GM23338 (cell line): ENCODE measurements around the gene C2CD3. TPM values are rescaled to one million over a fixed set of nuclear protein-coding genes. Genes with fewer than 3 reads are reported as not detected.

ENCODE experiments used
- ATAC-seq: fragments of 200-7000 bp; cut with Tn5 transposase; 3 replicates; pipeline ENCODE4 v1.9.1; 2020
- DNase-seq: peaks from one replicate; pipeline ENCODE4 v3.0.0-alpha.2; 2015; ENCODE audit warnings: low spot score
- H2AFZ ChIP-seq: fragments of 200-600 bp; sonication (generic); 2 replicates; pipeline ENCODE4 v1.8.0; 2016; ENCODE audit warnings: antibody characterized with exemption, mild to moderate bottlenecking, moderate library complexity
- H3F3A ChIP-seq: fragments of 200-600 bp; sonication (generic); replicated peaks from 2 replicates; pipeline ENCODE4 v1.8.0; 2017; ENCODE audit warnings: antibody characterized with exemption, mixed run types, low read depth
- H3K27ac ChIP-seq: fragments of 200-600 bp; sonication (generic); 2 replicates; pipeline ENCODE4 v1.6.1; 2016; ENCODE audit warnings: low read depth
- H3K27me3 ChIP-seq: fragments of 200-600 bp; sonication (generic); 2 replicates; pipeline ENCODE4 v1.8.0; 2016; ENCODE audit warnings: mild to moderate bottlenecking, mixed run types, moderate library complexity; ENCODE audit not compliant: insufficient read depth
- H3K36me3 ChIP-seq: fragments of 200-600 bp; sonication (generic); 2 replicates; pipeline ENCODE4 v1.8.0; 2016; ENCODE audit warnings: mild to moderate bottlenecking; ENCODE audit not compliant: insufficient read depth
- H3K4me1 ChIP-seq: fragments of 200-600 bp; sonication (generic); 2 replicates; pipeline ENCODE4 v1.8.0; 2016; ENCODE audit warnings: mild to moderate bottlenecking, moderate library complexity; ENCODE audit not compliant: insufficient read depth
- H3K4me2 ChIP-seq: fragments of 200-600 bp; sonication (generic); 2 replicates; pipeline ENCODE4 v1.7.1; 2017; ENCODE audit warnings: mixed run types
- H3K4me3 ChIP-seq: fragments of 200-600 bp; sonication (generic); 2 replicates; pipeline ENCODE4 v1.6.1; 2016; ENCODE audit warnings: mixed run types
- H3K79me2 ChIP-seq: fragments of 200-600 bp; sonication (generic); replicated peaks from 2 replicates; pipeline ENCODE4 v1.8.0; 2017; ENCODE audit warnings: mild to moderate bottlenecking; ENCODE audit not compliant: insufficient read depth
- H3K9me2 ChIP-seq: fragments of 200-600 bp; sonication (generic); 2 replicates; pipeline ENCODE4 v1.8.0; 2017; ENCODE audit not compliant: insufficient read depth
- H4K20me1 ChIP-seq: fragments of 200-600 bp; sonication (generic); replicated peaks from 2 replicates; pipeline ENCODE4 v1.8.0; 2017; ENCODE audit warnings: mild to moderate bottlenecking; ENCODE audit not compliant: insufficient read depth
- H3K27ac Mint-ChIP-seq: 2 replicates; pipeline ENCODE4 v1.8.0; 2020; ENCODE audit warnings: inconsistent platforms, mild to moderate bottlenecking, moderate library complexity, mixed read lengths
- H3K27me3 Mint-ChIP-seq: 3 replicates; pipeline ENCODE4 v1.8.0; 2022; ENCODE audit warnings: low read depth, mild to moderate bottlenecking, moderate library complexity, mixed read lengths, inconsistent platforms; ENCODE audit not compliant: insufficient read depth, poor library complexity
- H3K36me3 Mint-ChIP-seq: 3 replicates; pipeline ENCODE4 v1.8.0; 2021; ENCODE audit warnings: low read depth, mild to moderate bottlenecking, inconsistent platforms, moderate library complexity, mixed read lengths
- H3K4me1 Mint-ChIP-seq: 3 replicates; pipeline ENCODE4 v1.8.0; 2020; ENCODE audit warnings: mild to moderate bottlenecking, inconsistent platforms, mixed read lengths
- H3K4me3 Mint-ChIP-seq: 3 replicates; pipeline ENCODE4 v1.8.0; 2021; ENCODE audit warnings: moderate library complexity, mild to moderate bottlenecking, inconsistent platforms, mixed read lengths
- H3K9me3 Mint-ChIP-seq: 3 replicates; pipeline ENCODE4 v1.8.0; 2020; ENCODE audit warnings: moderate library complexity, mild to moderate bottlenecking, inconsistent platforms, mixed read lengths
- CREB1 ChIP-seq: fragments of 250-450 bp; sonication (Bioruptor Pico); IDR thresholded peaks from 2 replicates; pipeline ENCODE4 v1.5.0; 2020; ENCODE audit warnings: low read depth, mild to moderate bottlenecking, moderate library complexity
- EZH2 ChIP-seq: fragments of 200-600 bp; sonication (generic); IDR thresholded peaks from one replicate; pipeline ENCODE4 v1.8.0; 2017; ENCODE audit warnings: antibody characterized with exemption, mild to moderate bottlenecking, low read depth; ENCODE audit not compliant: unreplicated experiment
- EZH2phosphoT487 ChIP-seq: fragments of 200-600 bp; sonication (generic); IDR thresholded peaks from one replicate; pipeline ENCODE4 v1.8.1; 2018; ENCODE audit warnings: antibody characterized with exemption; ENCODE audit not compliant: unreplicated experiment
- JUNB ChIP-seq: IDR thresholded peaks from one replicate; pipeline ENCODE4 v1.6.1; 2016; ENCODE audit warnings: antibody characterized with exemption; ENCODE audit not compliant: unreplicated experiment
- NANOG ChIP-seq: IDR thresholded peaks from 2 replicates; pipeline ENCODE4 v1.6.1; 2016; ENCODE audit warnings: antibody characterized with exemption, borderline replicate concordance
- POLR2AphosphoS5 ChIP-seq: IDR thresholded peaks from 2 replicates; pipeline ENCODE4 v1.6.1; 2016; ENCODE audit warnings: antibody characterized with exemption, low read depth
- REST ChIP-seq: IDR thresholded peaks from one replicate; pipeline ENCODE4 v1.6.1; 2018; ENCODE audit warnings: antibody characterized with exemption; ENCODE audit not compliant: unreplicated experiment
- STAT1 ChIP-seq: IDR thresholded peaks from one replicate; pipeline ENCODE4 v1.6.1; 2016; ENCODE audit warnings: antibody characterized with exemption; ENCODE audit not compliant: unreplicated experiment
- ZNF114 ChIP-seq: fragments of 250-450 bp; sonication (Bioruptor Pico); IDR thresholded peaks from 2 replicates; pipeline ENCODE4 v1.5.0; 2020; ENCODE audit warnings: mild to moderate bottlenecking, moderate library complexity
- polyA plus RNA-seq: library from polyadenylated mRNA; unstranded; fragments of >200 nt; fragmentation: Nextera tagmentation; extraction: Ambion mirVana; gene quantifications from 2 replicates; pipeline ENCODE4 v1.2.1, GENCODE V29; 2016
- total RNA-seq: library from RNA; depleted of rRNA; stranded (reverse); fragments of >200 nt; shearing (Covaris generic); gene quantifications from 2 replicates; pipeline ENCODE4 v1.2.3, GENCODE V29; 2014
- TF ChIP-seq, protein P1 (sequence below), 2 experiments: fragments of 200-600 bp in 1 of 2; sonication (generic) in 1 of 2; conservative IDR thresholded peaks; 2 replicates each; pipeline versions ENCODE4 v1.5.1 to v1.6.1; 2016 to 2017; ENCODE audit warnings: antibody characterized with exemption in 2 of 2, low read depth in 2 of 2, mild to moderate bottlenecking in 2 of 2, moderate library complexity in 1 of 2
- TF ChIP-seq, protein P2 (sequence below): fragments of 250-450 bp; sonication (Bioruptor Pico); IDR thresholded peaks from 2 replicates; pipeline ENCODE4 v1.5.0; 2020; ENCODE audit warnings: mild to moderate bottlenecking, moderate library complexity

Gene C2CD3
- total and polyA plus RNA-seq, 2 experiments from 2014 or later: 15.5 to 29.5 TPM

DNA sequence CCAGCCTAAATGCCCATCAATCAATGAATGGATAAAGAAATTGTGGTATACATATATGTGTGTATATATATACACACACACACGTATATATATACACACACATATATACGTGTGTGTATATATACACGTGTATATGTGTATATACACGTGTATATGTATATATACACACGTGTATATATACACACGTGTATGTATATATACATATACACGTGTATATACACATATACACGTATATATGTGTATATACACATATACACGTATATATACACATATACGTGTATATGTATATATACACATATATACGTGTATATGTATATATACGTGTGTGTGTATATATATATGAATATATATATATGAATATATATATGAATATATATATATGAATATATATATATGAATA, 54.1 kb downstream of the C2CD3 start (continued):
- TF ChIP-seq, protein P1, sequence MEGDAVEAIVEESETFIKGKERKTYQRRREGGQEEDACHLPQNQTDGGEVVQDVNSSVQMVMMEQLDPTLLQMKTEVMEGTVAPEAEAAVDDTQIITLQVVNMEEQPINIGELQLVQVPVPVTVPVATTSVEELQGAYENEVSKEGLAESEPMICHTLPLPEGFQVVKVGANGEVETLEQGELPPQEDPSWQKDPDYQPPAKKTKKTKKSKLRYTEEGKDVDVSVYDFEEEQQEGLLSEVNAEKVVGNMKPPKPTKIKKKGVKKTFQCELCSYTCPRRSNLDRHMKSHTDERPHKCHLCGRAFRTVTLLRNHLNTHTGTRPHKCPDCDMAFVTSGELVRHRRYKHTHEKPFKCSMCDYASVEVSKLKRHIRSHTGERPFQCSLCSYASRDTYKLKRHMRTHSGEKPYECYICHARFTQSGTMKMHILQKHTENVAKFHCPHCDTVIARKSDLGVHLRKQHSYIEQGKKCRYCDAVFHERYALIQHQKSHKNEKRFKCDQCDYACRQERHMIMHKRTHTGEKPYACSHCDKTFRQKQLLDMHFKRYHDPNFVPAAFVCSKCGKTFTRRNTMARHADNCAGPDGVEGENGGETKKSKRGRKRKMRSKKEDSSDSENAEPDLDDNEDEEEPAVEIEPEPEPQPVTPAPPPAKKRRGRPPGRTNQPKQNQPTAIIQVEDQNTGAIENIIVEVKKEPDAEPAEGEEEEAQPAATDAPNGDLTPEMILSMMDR (conservative IDR thresholded peaks at IDR 0.05; ENCODE audit: low read depth in 2 of 2): no peak
- TF ChIP-seq STAT1 (no peak), ZNF114 (CRISPR knock-in tag) (no peak), JUNB (no peak), CREB1 (CRISPR knock-in tag) (no peak), EZH2 (no peak)

DNA sequence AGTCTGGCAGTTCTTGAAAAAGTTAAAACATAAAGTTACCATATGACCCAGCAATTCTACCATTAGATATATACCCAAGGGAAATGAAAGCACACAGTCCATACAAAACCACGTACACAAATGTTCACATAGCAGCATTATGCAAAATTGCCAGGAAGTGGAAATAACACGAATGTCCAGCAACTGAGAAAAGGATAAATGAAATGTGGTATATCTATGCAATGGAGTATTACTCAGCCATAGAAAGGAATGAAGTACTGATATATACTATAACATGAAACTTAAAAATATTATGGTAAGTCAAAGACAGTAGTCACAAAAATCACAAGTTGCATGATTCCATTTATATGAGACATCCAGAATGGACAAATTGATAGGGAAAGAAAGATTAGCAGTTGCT, 57.9 kb downstream of the C2CD3 start:
- Mint-ChIP-seq H3K27ac (no peak overlapping the region), H3K27me3 (no peaks in the 10 kb centered on the region), H3K9me3 (peaks cover 4% of the 10 kb centered on the region; the same call in 1 of the 3 replicates), H3K36me3 (peaks cover 44% of the 10 kb centered on the region), H3K4me3 (no peak overlapping the region), H3K4me1 (no peaks in the 10 kb centered on the region)
- Histone ChIP-seq H3K27me3 (no peaks in the 10 kb centered on the region), H3K79me2 (no peaks in the 10 kb centered on the region), H2AFZ (no peak overlapping the region), H3K9me2 (no peaks in the 10 kb centered on the region), H4K20me1 (no peaks in the 10 kb centered on the region), H3K4me2 (no peak overlapping the region), H3K4me1 (no peaks in the 10 kb centered on the region), H3K27ac (no peak overlapping the region), H3F3A (no peaks in the 10 kb centered on the region), H3K36me3 (peaks cover 8% of the 10 kb centered on the region), H3K4me3 (no peak overlapping the region)
- DNase-seq (no peak), ATAC-seq (no peak)
- TF ChIP-seq STAT1 (no peak), NANOG (no peak), CREB1 (CRISPR knock-in tag) (no peak), JUNB (no peak), EZH2phosphoT487 (no peak), ZNF114 (CRISPR knock-in tag) (no peak), POLR2AphosphoS5 (no peak), REST (no peak), EZH2 (no peak)
- TF ChIP-seq, protein P2, sequence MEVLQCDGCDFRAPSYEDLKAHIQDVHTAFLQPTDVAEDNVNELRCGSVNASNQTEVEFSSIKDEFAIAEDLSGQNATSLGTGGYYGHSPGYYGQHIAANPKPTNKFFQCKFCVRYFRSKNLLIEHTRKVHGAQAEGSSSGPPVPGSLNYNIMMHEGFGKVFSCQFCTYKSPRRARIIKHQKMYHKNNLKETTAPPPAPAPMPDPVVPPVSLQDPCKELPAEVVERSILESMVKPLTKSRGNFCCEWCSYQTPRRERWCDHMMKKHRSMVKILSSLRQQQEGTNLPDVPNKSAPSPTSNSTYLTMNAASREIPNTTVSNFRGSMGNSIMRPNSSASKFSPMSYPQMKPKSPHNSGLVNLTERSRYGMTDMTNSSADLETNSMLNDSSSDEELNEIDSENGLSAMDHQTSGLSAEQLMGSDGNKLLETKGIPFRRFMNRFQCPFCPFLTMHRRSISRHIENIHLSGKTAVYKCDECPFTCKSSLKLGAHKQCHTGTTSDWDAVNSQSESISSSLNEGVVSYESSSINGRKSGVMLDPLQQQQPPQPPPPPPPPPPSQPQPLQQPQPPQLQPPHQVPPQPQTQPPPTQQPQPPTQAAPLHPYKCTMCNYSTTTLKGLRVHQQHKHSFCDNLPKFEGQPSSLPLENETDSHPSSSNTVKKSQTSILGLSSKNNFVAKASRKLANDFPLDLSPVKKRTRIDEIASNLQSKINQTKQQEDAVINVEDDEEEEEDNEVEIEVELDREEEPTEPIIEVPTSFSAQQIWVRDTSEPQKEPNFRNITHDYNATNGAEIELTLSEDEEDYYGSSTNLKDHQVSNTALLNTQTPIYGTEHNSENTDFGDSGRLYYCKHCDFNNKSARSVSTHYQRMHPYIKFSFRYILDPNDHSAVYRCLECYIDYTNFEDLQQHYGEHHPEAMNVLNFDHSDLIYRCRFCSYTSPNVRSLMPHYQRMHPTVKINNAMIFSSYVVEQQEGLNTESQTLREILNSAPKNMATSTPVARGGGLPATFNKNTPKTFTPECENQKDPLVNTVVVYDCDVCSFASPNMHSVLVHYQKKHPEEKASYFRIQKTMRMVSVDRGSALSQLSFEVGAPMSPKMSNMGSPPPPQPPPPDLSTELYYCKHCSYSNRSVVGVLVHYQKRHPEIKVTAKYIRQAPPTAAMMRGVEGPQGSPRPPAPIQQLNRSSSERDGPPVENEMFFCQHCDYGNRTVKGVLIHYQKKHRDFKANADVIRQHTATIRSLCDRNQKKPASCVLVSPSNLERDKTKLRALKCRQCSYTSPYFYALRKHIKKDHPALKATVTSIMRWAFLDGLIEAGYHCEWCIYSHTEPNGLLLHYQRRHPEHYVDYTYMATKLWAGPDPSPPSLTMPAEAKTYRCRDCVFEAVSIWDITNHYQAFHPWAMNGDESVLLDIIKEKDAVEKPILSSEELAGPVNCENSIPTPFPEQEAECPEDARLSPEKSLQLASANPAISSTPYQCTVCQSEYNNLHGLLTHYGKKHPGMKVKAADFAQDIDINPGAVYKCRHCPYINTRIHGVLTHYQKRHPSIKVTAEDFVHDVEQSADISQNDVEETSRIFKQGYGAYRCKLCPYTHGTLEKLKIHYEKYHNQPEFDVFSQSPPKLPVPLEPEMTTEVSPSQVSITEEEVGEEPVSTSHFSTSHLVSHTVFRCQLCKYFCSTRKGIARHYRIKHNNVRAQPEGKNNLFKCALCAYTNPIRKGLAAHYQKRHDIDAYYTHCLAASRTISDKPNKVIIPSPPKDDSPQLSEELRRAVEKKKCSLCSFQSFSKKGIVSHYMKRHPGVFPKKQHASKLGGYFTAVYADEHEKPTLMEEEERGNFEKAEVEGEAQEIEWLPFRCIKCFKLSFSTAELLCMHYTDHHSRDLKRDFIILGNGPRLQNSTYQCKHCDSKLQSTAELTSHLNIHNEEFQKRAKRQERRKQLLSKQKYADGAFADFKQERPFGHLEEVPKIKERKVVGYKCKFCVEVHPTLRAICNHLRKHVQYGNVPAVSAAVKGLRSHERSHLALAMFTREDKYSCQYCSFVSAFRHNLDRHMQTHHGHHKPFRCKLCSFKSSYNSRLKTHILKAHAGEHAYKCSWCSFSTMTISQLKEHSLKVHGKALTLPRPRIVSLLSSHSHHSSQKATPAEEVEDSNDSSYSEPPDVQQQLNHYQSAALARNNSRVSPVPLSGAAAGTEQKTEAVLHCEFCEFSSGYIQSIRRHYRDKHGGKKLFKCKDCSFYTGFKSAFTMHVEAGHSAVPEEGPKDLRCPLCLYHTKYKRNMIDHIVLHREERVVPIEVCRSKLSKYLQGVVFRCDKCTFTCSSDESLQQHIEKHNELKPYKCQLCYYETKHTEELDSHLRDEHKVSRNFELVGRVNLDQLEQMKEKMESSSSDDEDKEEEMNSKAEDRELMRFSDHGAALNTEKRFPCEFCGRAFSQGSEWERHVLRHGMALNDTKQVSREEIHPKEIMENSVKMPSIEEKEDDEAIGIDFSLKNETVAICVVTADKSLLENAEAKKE: no peak
- TF ChIP-seq, protein P1 (conservative IDR thresholded peaks at IDR 0.05; ENCODE audit: low read depth in 2 of 2): no peak
